Peyer's patch (tissue), 4 donors: ENCODE results near the gene SLC6A2.

Experiments used
- CTCF ChIP-seq, 6 experiments: fragments of 450-650 bp in 4 of 6; fragments of 200-600 bp in 2 of 6; sonication (generic) in 1 of 6; IDR thresholded peaks; one replicate each; pipeline ENCODE4 v1.5.1; 2017 to 2019; ENCODE audit warnings: antibody characterized with exemption in 6 of 6, mild to moderate bottlenecking in 3 of 6, moderate library complexity in 1 of 6
- POLR2A ChIP-seq, 2 donors: fragments of 450-650 bp; IDR thresholded peaks; one replicate each; pipeline ENCODE4 v1.5.1; 2017; ENCODE audit warnings: antibody characterized with exemption in 2 of 2, mild to moderate bottlenecking in 2 of 2, moderate library complexity in 2 of 2

- TF ChIP-seq CTCF (IDR thresholded peaks at IDR 0.05) (no peak), POLR2A (IDR thresholded peaks at IDR 0.05) (no peak)
Measured at GRCh38 chr16:55698946-55699345, 43.2 kb downstream of the SLC6A2 start.
